ENCODE results near the gene CDA.

DNA sequence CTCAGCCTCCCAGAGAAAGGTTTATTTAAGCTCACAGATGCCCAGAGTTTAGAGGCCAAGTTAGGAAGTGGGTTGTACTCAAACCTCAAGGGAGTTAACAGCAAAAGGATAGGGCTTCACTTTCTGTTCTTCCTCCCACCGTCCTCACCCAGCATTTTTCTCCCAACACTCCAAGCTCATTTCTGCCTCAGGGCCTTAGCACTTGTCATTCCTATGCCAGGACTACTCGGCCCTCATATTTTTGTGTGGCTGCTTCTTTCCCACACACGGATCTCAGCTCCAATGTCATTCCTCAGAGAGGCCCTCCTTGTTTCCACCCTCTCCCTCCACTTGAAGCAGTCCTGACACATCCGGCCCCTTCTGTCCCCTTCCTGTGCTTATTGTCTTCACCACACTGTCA lies 23.7 kb upstream of the CDA start:
- TF ChIP-seq YY1 (IDR thresholded peaks at IDR 0.05; ENCODE audit: low read depth, low read length) (no peak), CEBPB (IDR thresholded peaks at IDR 0.05; ENCODE audit: borderline replicate concordance in 1 of 2, low read depth in 2 of 2, low read length in 2 of 2) (no peak), ZNF622 (IDR thresholded peaks at IDR 0.05) (no peak), TAF1 (IDR thresholded peaks at IDR 0.05; ENCODE audit: borderline replicate concordance, low read depth, low read length) (no peak), POLR2AphosphoS5 (IDR thresholded peaks at IDR 0.05; ENCODE audit: low read length) (no peak), ZSCAN29 (IDR thresholded peaks at IDR 0.05) (no peak), SREBF2 (IDR thresholded peaks at IDR 0.05; ENCODE audit: low read length) (no peak), ZBTB4 (CRISPR knock-in tag; IDR thresholded peaks at IDR 0.05) (no peak), FOXM1 (IDR thresholded peaks at IDR 0.05; ENCODE audit: low read depth, low read length) (no peak), NR2C1 (IDR thresholded peaks at IDR 0.05) (no peak), USF2 (IDR thresholded peaks at IDR 0.05; ENCODE audit: borderline replicate concordance, low read depth, low read length) (no peak), ZNF24 (IDR thresholded peaks at IDR 0.05) (no peak)
